Stomach (tissue), 4 donors: ENCODE results near the gene MED12L.

ENCODE experiments used
- EP300 ChIP-seq: sonication (generic); formaldehyde crosslinking; IDR thresholded peaks from one replicate; pipeline ENCODE4 v1.6.1; 2017; ENCODE audit warnings: antibody characterized with exemption
- POLR2A ChIP-seq, 4 donors: fragments of 450-650 bp; IDR thresholded peaks; one replicate each; pipeline ENCODE4 v1.6.1; 2016; ENCODE audit warnings: antibody characterized with exemption in 4 of 4, control low read depth in 2 of 4, mild to moderate bottlenecking in 1 of 4, moderate library complexity in 1 of 4
- POLR2AphosphoS5 ChIP-seq, 3 donors: sonication (generic); formaldehyde crosslinking; IDR thresholded peaks; one replicate each; pipeline ENCODE4 v1.6.1; 2016; ENCODE audit warnings: antibody characterized with exemption in 3 of 3
- TF ChIP-seq, protein P1 (sequence below), 7 experiments: fragments of 450-650 bp in 4 of 7; fragments of 200-600 bp in 3 of 7; sonication (generic) in 3 of 7; IDR thresholded peaks; one replicate each; pipeline ENCODE4 v1.5.1; 2016 to 2019; ENCODE audit warnings: antibody characterized with exemption in 7 of 7, control low read depth in 2 of 7, mild to moderate bottlenecking in 1 of 7

DNA sequence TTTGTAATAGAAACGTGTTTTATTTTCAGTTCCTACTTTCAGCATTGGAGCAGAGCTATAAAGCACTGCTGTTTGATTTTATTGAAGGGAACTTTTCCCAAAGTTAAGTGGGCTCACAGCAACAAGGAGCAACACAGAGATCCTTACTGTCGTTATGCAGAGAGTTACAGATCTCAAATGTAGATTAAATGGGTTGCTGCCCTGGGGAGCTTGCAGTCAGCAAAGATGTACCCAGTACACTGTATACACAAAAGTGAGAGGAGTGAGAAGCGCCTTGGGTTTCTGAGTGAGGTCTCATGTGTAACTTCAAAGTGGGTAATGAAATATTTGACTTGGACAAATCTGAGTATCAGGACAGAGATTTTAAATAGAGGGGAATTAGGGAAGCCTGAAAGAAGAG is 47.7 kb downstream of the MED12L start:
- TF ChIP-seq, protein P1, sequence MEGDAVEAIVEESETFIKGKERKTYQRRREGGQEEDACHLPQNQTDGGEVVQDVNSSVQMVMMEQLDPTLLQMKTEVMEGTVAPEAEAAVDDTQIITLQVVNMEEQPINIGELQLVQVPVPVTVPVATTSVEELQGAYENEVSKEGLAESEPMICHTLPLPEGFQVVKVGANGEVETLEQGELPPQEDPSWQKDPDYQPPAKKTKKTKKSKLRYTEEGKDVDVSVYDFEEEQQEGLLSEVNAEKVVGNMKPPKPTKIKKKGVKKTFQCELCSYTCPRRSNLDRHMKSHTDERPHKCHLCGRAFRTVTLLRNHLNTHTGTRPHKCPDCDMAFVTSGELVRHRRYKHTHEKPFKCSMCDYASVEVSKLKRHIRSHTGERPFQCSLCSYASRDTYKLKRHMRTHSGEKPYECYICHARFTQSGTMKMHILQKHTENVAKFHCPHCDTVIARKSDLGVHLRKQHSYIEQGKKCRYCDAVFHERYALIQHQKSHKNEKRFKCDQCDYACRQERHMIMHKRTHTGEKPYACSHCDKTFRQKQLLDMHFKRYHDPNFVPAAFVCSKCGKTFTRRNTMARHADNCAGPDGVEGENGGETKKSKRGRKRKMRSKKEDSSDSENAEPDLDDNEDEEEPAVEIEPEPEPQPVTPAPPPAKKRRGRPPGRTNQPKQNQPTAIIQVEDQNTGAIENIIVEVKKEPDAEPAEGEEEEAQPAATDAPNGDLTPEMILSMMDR (IDR thresholded peaks at IDR 0.05), result no peak
- TF ChIP-seq POLR2A (IDR thresholded peaks at IDR 0.05), result no peak
- no peak for TF ChIP-seq EP300
- TF ChIP-seq POLR2AphosphoS5 (IDR thresholded peaks at IDR 0.05), result no peak
